ENCODE measurements around the gene CAV3.
A peak's percentile ranks its signal among the peaks of the same experiment; 100 is the strongest.

Gene CAV3

GRCh38 chr3:8762607-8763377 is 29.2 kb downstream of the CAV3 start:
- DNase-seq: peak; percentile 40

DNA sequence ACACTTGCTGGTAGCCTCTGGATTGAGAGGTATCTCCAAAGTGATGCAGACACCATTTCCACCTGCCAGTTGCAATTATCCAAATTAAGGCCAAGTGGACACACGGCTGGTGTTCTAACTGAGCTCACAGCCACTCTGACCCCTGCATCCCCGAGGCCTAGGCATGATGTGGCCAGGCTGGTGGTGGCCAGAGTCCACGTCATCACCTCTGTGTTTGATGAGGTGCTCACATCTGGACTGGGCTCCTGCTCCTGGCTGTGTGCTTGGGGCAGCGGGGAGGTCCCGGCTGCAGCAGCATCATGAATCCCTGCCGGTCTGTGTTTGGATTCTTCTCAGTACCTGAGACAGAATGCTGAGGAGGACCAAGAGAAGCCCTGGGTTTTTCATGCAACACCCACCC is 30.9 kb downstream of the CAV3 start:
- DNase-seq: peak; percentile 30

DNA sequence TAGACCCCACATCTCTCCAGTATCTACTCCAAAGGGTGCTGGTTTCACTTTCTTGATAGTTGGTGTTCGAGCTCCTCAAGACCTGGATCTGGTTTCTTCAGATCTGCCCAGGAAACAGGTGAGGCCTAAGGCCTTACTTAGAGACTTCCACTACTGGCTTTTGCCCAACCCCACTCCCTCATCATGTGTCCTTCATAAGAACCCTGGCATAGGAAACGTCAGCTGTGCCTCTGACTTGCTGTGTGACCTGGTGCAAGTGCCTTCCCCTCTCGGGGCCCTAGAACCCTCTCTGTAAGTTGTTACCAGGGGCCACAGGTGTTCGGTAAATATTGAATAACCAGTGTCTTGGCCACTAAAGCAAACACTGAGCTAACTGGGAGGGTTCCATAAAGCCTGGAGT is 31.9 kb downstream of the CAV3 start:
- DNase-seq: peak; percentile 25

DNA sequence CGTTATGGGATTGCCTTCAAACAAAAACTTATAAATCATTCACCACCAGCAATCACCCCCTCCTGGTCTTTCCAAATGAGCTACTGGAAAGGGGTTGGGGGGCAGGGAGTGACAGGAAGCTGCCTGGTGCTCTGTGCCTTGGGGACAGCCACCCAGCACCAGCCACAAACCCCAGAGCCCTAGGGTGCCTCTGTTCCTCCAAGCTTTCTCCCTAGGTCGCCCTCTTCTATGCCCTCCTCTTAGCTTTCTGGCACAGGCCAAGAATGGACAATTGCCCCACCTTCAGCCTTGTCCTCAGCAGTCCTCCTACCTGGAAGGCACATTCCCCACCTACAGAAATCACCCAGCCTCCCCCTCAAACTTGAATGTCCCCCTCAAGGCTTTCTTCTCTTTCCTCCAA is 32.5 kb downstream of the CAV3 start:
- peak; percentile 45 for DNase-seq

- peak; percentile 42 for DNase-seq
These were observed 33.7 kb downstream of the CAV3 start for GRCh38 chr3:8767256-8767666.

- peak; percentile 68 for DNase-seq
These were observed 34.2 kb downstream of the CAV3 start for GRCh38 chr3:8767667-8768363.

GRCh38 chr3:8768364-8769087 is 34.9 kb downstream of the CAV3 start:
- no peak for DNase-seq

- peak; percentile 89 for DNase-seq
These were observed 35.7 kb downstream of the CAV3 start, which contains the start of gene OXTR for GRCh38 chr3:8769088-8769822. OXTR (minus strand) TSS chr3:8769613; CDS start chr3:8768187, 1,426 bp downstream.

DNA sequence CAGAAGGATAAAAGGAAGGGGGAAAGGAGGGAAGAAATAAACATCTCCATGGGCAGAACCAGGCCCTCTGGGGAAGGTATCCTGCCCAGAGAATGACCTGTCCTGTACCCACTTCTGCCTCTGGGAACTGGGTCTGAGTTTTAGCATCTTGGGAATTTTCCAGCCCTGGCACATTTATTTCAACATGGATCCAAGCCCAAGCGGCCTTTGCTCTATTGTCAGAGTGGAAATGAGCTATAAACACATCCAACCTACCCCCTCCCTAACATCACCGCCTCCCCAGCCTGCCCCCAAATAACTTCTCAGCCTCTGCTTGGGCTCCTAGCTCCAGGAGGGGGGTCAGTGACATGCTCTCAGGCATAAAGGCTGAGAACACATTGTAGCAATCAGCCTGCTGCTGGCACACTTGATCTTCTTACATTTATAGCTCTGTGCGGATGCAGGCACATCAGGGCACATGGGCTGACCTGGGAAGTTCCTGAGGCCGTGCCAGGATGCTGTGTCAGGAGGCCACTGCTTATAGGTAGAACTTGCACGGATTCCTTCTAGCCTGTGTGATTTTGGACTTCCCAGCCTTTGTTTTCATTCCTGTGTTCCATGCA is 40.4 kb downstream of the CAV3 start:
- no peak for DNase-seq

DNA sequence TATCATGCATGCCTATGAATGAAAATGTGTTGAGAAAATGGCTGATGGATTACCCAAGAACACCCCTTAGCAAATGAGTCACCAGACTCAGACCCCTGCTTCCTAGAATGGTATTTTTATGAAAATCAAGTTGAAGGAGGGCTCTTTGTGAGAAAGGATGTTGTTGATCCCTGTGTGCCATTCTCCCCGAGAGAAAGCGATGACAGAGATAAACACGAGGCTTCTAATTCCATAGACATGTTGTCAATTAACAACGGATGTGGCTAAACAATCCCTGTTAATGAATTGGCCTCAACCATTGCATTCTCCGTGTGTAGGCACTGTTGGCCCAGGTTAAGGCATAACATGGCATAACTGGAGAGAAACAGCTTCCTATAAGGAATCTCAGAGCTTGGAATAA is 41.6 kb downstream of the CAV3 start:
- DNase-seq: no peak

GRCh38 chr3:8775602-8776001 is 42.0 kb downstream of the CAV3 start:
- DNase-seq: no peak

GRCh38 chr3:8776406-8776805 is 42.8 kb downstream of the CAV3 start:
- peak; percentile 70 for DNase-seq

DNA sequence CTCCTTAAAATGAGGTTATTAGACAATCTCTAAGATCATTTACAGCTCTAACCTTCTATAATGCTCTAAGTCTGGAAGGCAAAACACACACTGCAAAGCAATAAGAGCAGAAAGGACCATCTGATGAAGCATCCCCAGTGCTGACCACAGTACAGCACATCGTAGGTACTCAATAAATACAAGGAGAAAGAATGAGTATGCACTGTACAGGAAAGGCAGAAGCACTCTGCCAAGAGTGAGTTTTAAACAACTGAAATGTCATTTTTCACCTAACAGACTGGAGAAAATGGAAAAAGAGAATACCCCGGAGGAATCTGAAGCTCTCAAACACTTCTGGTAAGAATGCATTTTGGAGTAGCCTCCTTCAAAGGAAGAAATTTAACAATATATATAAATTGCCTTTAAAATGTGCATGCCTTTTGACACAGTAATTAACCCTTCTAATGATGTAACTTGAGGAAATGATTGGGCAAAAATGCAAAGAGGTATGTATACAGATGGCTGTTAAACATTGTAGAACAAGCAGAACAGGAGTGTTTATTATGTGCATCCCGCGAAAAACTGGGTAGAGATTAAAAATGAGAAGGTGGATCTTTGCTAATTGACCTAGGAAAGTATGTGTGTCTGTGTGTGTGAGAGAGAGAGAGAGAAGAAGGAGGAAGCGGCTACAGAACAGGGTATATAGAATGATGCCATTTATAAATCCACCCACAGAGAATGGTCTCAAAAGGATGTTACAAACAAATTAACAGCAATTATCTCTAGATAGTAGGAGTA is 43.8 kb downstream of the CAV3 start:
- DNase-seq: no peak

DNA sequence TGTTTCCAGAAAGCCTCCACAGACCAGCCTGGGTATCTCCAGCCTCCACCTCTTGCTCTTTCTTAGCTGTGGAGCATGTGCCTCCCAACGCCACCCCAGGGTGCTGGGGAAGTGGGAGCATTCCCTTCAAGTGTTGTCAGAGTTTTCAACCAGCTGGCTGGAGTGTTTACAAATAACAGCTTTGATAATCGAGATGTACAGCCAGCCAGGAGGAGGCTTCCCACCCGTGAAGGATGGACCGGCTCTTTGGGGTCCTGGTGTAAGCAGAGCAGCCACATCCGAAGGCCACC is 44.3 kb downstream of the CAV3 start:
- DNase-seq: no peak

DNA sequence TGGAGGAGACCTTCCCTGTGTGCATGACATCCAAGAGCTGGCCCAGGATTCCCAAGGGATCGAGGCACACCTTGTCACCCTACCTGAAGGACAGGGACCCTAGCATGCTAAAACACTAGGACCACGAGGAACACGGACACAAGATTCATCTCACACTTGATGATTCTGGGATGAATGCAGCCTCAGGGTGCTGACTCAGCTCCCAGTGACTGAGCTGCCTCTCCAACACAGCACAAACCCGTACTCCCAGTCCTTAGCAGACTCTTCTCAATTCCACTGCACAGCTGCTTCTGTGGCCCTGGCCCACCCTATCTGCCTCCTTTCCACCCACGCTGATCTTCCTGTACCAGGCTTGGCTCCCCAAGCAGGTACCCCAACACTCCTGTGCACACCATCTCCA is 44.9 kb downstream of the CAV3 start:
- DNase-seq: no peak

DNA sequence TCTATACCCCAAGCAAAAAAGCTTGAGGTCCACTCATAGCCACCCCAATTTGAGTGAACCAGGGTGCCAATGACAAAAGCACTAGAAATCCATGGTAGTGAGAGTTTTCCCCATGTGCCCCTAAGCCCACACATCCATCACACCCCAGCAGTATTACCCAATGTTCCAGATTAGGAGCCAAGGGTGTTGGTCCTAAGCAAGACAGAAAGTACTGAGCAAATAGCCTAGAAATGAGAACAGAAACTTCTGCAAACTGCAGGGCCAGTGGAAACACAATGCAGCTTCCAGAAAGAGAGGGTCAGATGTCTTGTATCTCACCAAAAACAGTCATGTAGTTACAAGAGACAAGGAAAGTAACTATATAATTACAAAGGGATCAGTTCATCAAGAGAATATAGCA is 46.7 kb downstream of the CAV3 start:
- DNase-seq: no peak

DNA sequence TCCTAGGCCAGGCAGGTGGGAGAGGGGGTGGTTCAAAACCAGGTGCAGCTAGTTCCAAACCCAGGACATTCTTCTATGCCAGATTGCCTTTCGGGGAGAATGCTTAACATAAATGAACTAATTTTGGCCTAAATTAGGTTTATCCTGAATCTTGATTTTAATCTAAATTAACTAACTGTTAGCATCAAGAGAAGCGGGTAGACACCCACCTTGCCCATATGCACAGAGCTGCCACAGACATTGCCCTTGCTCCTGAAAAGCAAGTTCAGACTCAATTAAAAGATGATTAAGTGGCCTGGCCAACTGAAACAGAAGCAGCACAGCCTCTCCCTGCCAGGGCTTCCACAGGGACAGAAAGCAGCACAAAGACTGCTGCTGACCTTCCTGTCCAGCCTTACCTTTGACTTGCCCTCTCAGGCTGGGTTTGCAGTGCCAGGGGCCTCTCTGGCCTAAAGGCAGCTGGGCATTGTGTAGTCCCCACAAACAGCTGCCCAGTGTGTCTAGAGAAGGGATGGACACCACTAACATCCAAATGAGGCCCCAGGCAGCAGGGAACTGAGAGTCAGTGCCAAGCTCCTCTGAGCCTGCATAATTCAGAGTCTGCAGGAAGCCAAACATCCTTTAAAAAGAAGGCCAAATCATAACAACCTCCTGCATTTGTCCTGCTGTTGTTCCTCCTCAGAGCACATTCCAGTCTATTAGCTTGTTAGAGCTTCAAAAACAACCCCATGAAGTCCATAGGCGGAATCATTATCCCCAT is 51.3 kb downstream of the CAV3 start:
- no peak for DNase-seq

DNA sequence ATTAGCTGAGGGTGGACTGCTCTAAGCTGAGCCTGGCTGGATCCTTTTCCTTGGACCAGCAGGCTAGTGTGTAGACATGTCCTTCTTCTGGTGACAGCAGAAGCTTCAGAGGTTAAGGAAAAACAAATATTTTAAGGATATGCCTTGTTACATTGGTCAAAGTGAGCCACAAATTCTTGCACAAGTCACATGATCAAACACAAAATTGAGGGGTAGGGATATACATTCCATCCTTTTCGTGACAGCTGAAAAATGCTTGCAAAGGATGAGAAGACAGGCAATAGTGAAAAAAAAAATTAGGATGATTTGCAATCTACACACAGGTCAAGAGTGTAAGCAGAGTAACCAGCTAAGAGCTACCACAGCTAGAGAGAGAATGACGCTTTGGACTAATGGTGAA is 56.9 kb downstream of the CAV3 start:
- no peak for DNase-seq

DNA sequence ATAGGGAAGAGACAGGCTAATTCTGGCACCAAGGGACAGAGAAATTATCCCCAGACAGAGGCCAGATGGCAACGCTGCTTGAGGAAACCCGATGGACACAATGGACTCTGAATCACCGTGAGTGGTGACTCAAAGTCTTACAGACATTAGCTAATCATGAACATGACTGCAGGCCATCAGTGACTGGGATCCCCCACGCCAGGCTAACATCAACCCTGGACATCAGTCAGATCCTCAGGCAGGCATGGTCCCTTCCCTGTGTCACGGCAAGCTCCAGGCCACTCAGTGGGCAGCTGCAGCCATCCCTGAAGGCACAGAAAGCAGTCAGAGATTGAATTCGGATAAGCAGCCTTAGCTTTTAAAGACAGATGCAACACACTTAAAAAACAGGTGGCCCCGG is 59.6 kb downstream of the CAV3 start:
- peak; percentile 90 for DNase-seq

DNA sequence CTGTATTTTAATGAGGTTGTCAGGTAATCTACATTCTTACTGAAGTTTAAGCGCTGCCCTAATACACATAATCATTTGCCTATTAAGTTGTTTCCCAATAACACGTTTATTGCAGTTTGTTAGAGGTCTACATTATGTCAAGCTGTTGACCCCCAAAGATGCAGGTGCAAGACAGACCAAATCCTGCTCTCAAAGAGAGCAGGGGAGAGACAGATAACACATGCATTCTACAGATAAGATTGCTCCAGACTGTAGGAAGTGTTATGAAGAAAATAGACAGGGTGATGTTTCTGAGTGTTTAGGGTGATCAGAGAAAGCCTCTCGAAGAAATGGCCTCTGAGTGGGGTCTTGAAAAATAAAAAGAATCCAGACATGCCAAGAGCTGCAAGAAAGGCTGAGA is 60.6 kb downstream of the CAV3 start:
- DNase-seq: no peak

Data from islet precursor cell (in vitro differentiated cells).